GM18519 (cell line): ENCODE measurements around the gene HAVCR2.

Source experiments
- ATAC-seq: cut with Tn5 transposase; IDR thresholded peaks from one replicate; pipeline ENCODE4 v1.9.1; 2021; ENCODE audit warnings: mild to moderate bottlenecking, moderate library complexity; ENCODE audit not compliant: unreplicated experiment, low FRiP score

The HAVCR2 gene

GRCh38 chr5:157108976-157109375 is at the start of gene HAVCR2:
Gene HAVCR2 (minus strand): TSS chr5:157109044. CDS start chr5:157108983, 61 bp downstream.
- ATAC-seq = peak; percentile 90

- no peak for ATAC-seq
Observed at GRCh38 chr5:157157293-157157891, 48.5 kb upstream of the HAVCR2 start.

- ATAC-seq = no peak
Observed at GRCh38 chr5:157155297-157155696, 46.5 kb upstream of the HAVCR2 start.

GRCh38 chr5:157150995-157151394 is 42.2 kb upstream of the HAVCR2 start:
- no peak for ATAC-seq

- ATAC-seq = no peak
Observed at GRCh38 chr5:157148734-157149615, 40.1 kb upstream of the HAVCR2 start.

GRCh38 chr5:157143127-157143971 is 34.5 kb upstream of the HAVCR2 start:
- ATAC-seq = peak; percentile 29

GRCh38 chr5:157142317-157143126 is 33.7 kb upstream of the HAVCR2 start, which contains the start of gene MED7:
Gene MED7 (minus strand): TSS chr5:157142865. CDS start chr5:157139431, 3,434 bp downstream.
- peak; percentile 99 for ATAC-seq

GRCh38 chr5:157137691-157138090 is 28.8 kb upstream of the HAVCR2 start:
- ATAC-seq = no peak

- ATAC-seq = no peak
Observed at GRCh38 chr5:157132281-157132612, 23.4 kb upstream of the HAVCR2 start.

- no peak for ATAC-seq
Observed at GRCh38 chr5:157130925-157131324, 22.1 kb upstream of the HAVCR2 start.

- ATAC-seq = no peak
Observed at GRCh38 chr5:157121709-157122108, 12.9 kb upstream of the HAVCR2 start.

- ATAC-seq = no peak
Observed at GRCh38 chr5:157120102-157120501, 11.3 kb upstream of the HAVCR2 start.

GRCh38 chr5:157116483-157116954 is 7.7 kb upstream of the HAVCR2 start:
- ATAC-seq = peak; percentile 73

- no peak for ATAC-seq
Observed at GRCh38 chr5:157115502-157115901, 6.7 kb upstream of the HAVCR2 start.

- ATAC-seq = no peak
Observed at GRCh38 chr5:157115012-157115411, 6.2 kb upstream of the HAVCR2 start.

- no peak for ATAC-seq
Observed at GRCh38 chr5:157113002-157113401, 4.2 kb upstream of the HAVCR2 start.

GRCh38 chr5:157109744-157110143 is 900 bp upstream of the HAVCR2 start:
- peak; percentile 62 for ATAC-seq

GRCh38 chr5:157107508-157107907 is 1.3 kb downstream of the HAVCR2 start:
- no peak for ATAC-seq

GRCh38 chr5:157106630-157107461 is 2.0 kb downstream of the HAVCR2 start:
- no peak for ATAC-seq
